GM12872 (cell line): Measurements from ENCODE around the gene CACNA2D1.

Source experiments
- CTCF ChIP-seq: IDR thresholded peaks from 3 replicates; pipeline ENCODE4 v1.5.1; 2011; ENCODE audit warnings: low read depth, mild to moderate bottlenecking, low read length, moderate library complexity; ENCODE audit not compliant: insufficient read depth

The CACNA2D1 gene

GRCh38 chr7:82021713-82022112, 421.9 kb downstream of the CACNA2D1 start:
- no peak for TF ChIP-seq CTCF

- TF ChIP-seq CTCF = no peak
Measured at GRCh38 chr7:82021036-82021435, 422.5 kb downstream of the CACNA2D1 start.

- no peak for TF ChIP-seq CTCF
Measured at GRCh38 chr7:82019551-82020475, 423.8 kb downstream of the CACNA2D1 start.

GRCh38 chr7:82018226-82018625, 425.4 kb downstream of the CACNA2D1 start:
- no peak for TF ChIP-seq CTCF

- TF ChIP-seq CTCF = no peak
Measured at GRCh38 chr7:82017334-82017943, 426.1 kb downstream of the CACNA2D1 start.

- no peak for TF ChIP-seq CTCF
Measured at GRCh38 chr7:82015751-82016150, 427.8 kb downstream of the CACNA2D1 start.

GRCh38 chr7:82012453-82012852, 431.1 kb downstream of the CACNA2D1 start:
- TF ChIP-seq CTCF = no peak
